Spinal cord (tissue), 10 donors: ENCODE data around the gene CDH13. TPM values are rescaled to one million over a fixed set of nuclear protein-coding genes. Genes with fewer than 3 reads are reported as not detected.
A peak's percentile ranks its signal among the peaks of the same experiment; 100 is the strongest.

ENCODE experiments used
- DNase-seq, 6 donors: peaks; one replicate each; pipeline versions ENCODE4 v3.0.0 to v3.0.0-alpha.2; 2013 to 2015; ENCODE audit warnings: low spot score in 6 of 6, low read depth in 4 of 6
- H3K27ac ChIP-seq: one replicate; pipeline ENCODE4 v1.5.1; 2013; ENCODE audit warnings: low read depth, low read length, control low read depth
- H3K27me3 ChIP-seq: one replicate; pipeline ENCODE4 v1.6.1; 2013; ENCODE audit warnings: low read length; ENCODE audit not compliant: control insufficient read depth, insufficient read depth
- H3K36me3 ChIP-seq: one replicate; pipeline ENCODE4 v1.6.1; 2013; ENCODE audit warnings: low read length; ENCODE audit not compliant: control insufficient read depth, insufficient read depth
- H3K4me1 ChIP-seq: one replicate; pipeline ENCODE4 v1.6.1; 2013; ENCODE audit warnings: low read length; ENCODE audit not compliant: control insufficient read depth, insufficient read depth
- H3K4me3 ChIP-seq: one replicate; pipeline ENCODE4 v1.5.1; 2013; ENCODE audit warnings: low read depth, low read length, control low read depth
- H3K9me3 ChIP-seq: one replicate; pipeline ENCODE4 v1.6.1; 2013; ENCODE audit warnings: low read length; ENCODE audit not compliant: control insufficient read depth, insufficient read depth
- WGBS: methylation state at CpG from one replicate; pipeline ENCODE4 v1.1.5; 2013; ENCODE audit warnings: missing lambda C conversion rate; ENCODE audit not compliant: insufficient coverage; 5-methylcytosine and 5-hydroxymethylcytosine counted together
- polyA plus RNA-seq, 2 donors: library from polyadenylated mRNA; unstranded; fragments of 120-200 nt; gene quantifications; one replicate each; pipeline ENCODE4 v1.2.1, GENCODE V29; 2013; ENCODE audit not compliant: insufficient read length in 2 of 2
- total RNA-seq, 2 donors: library from RNA; depleted of rRNA in 1 of 2; stranded (reverse); fragments of 120-200 nt in 1 of 2; fragments of >200 nt in 1 of 2; gene quantifications; one replicate each; pipeline versions ENCODE4 v1.2.3 to v1.2.4, GENCODE V29; 2013 to 2014
- donor health status: healthy.

Gene CDH13
- total and polyA plus RNA-seq, 4 donors, result 34.5 to 82.3 (median 76.4) TPM

DNA sequence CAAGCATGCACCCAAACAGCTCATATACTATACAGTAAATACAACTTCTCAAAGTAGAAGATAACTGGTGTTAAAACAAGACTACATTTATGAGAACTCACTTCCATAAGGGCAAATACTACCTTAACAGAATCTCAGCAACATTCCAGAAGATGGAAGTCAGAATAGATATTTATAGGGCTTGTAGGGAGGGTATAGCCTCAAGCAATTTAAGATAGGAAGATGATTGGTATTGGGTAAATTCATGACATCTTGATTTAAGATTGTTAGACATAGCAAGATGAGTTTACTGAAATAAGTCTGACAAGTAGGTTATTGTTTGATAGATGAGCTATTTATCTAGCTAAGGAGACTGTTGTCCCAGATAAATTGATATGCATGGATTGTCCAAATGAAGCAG lies 250.2 kb downstream of the CDH13 start:
- no peaks in the 10 kb centered on the region for H3K27me3 ChIP-seq
- H3K4me1 ChIP-seq, result no peaks in the 10 kb centered on the region
- no peak for DNase-seq
- H3K4me3 ChIP-seq, result no peak overlapping the region
- no peak overlapping the region for H3K27ac ChIP-seq
- no peaks in the 10 kb centered on the region for H3K36me3 ChIP-seq
- H3K9me3 ChIP-seq, result no peaks in the 10 kb centered on the region

DNA sequence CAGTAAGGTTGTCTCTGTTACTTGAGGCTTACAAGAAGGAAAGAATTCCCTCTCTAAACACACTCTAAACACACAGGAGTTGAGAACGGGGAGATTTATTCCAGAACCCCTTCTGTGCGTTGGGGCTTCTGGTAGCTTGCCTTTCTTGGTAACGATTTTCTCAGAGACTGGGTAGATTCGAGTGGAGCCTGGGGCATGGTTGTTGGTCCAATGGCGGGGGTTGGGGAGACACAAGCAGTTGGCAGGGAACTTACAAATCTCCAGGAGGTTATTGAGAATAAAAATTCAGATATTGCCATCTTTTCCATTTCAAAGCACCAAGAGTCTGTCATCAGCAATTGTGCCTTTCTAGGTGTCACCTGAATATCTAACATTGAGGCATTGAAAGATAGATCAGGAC lies 251.7 kb downstream of the CDH13 start:
- H3K27ac ChIP-seq, result no peak overlapping the region
- no peaks in the 10 kb centered on the region for H3K27me3 ChIP-seq
- H3K36me3 ChIP-seq, result no peaks in the 10 kb centered on the region
- DNase-seq, result no peak
- no peaks in the 10 kb centered on the region for H3K4me1 ChIP-seq
- WGBS, result 100% methylated on average over 1 of the region's 5 CpGs
- H3K9me3 ChIP-seq, result no peaks in the 10 kb centered on the region
- H3K4me3 ChIP-seq, result no peak overlapping the region

- WGBS, result no CpG with 5 or more reads among the region's 4 CpGs
- Histone ChIP-seq H3K27ac (no peak overlapping the region), H3K4me3 (no peak overlapping the region), H3K27me3 (no peaks in the 10 kb centered on the region), H3K9me3 (no peaks in the 10 kb centered on the region), H3K36me3 (no peaks in the 10 kb centered on the region), H3K4me1 (no peaks in the 10 kb centered on the region)
- DNase-seq, result peak in 1 of 6 donors; percentile 74
Observed at GRCh38 chr16:82880346-82880745, 253.6 kb downstream of the CDH13 start.

- peak in 2 of 6 donors; percentile 49 to 58 for DNase-seq
- 25% methylated on average over 3 of the region's 3 CpGs for WGBS
Observed at GRCh38 chr16:82881516-82881915, 254.7 kb downstream of the CDH13 start.

DNA sequence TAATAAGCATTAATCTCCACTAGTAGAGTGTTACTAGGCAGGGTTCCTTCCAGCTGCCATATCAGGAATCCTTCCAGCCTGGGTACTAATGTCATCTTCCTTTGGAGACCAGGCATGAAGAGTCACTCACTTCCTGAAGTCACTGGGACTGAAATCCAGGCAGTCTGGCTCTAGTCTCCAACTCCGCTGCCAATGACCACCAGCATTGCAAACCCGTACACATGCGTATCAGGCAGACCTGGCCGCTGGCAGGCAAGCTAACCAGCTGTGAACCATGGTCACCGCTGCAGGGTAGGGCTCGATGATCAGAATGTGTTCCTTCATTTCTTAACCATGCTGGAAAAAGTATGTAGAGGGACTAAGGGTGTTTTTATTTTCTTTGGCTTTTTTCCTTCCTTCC lies 255.5 kb downstream of the CDH13 start:
- Histone ChIP-seq H3K9me3 (no peaks in the 10 kb centered on the region), H3K27me3 (no peaks in the 10 kb centered on the region), H3K4me3 (no peak overlapping the region), H3K27ac (no peak overlapping the region), H3K36me3 (no peaks in the 10 kb centered on the region), H3K4me1 (no peaks in the 10 kb centered on the region)
- WGBS, result 59% methylated on average over 2 of the region's 6 CpGs
- DNase-seq, result peak in 1 of 6 donors; percentile 32

More at GRCh38 chr16:82881516-82881915, 254.7 kb downstream of the CDH13 start:
- no peaks in the 10 kb centered on the region for H3K9me3 ChIP-seq
- H3K4me1 ChIP-seq, result no peaks in the 10 kb centered on the region
- no peaks in the 10 kb centered on the region for H3K36me3 ChIP-seq
- H3K4me3 ChIP-seq, result no peak overlapping the region
- no peaks in the 10 kb centered on the region for H3K27me3 ChIP-seq
- no peak overlapping the region for H3K27ac ChIP-seq

DNA sequence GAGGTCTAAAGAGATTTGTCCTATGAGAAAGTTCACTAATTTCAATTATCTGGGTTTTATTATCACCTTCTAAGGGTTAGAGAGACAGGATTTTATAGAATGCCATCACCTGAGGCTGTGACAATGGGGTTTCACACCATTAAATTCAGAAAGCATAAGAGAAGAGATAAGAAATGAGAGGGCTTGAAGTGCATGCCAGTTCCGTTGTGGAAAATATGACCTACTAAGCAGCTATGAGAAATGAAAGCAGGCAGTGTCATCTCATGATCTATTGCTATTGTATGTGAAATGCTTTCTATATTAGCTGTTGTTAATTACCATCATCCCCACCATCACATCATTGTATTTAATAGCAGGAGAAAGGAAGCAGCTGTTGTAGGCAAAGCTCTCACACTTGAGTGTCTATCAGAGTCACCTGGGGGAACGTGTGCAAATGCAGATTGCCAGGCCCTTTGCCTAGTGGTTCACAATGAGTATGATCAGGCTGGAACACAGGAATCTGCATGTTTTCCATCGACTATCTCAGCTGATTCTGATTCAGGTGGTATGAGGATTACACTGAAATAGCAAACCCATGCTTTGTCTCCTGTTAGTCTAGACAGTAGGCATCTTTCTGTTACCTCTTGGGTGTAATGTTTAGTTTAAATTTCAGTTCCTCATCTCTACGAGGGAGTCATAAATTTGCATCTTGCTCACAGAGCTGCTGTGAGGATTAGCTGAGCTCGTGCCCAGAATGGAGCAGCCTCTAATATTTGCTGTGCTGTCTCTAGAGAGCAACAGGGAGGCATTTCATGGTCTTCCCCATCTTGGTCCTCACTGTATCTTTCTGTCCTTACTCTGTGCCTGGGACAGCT lies 256.4 kb downstream of the CDH13 start:
- peak in 1 of 6 donors; percentile 58 for DNase-seq
- H3K4me3 ChIP-seq, result no peak overlapping the region
- WGBS, result 62% methylated on average over 4 of the region's 5 CpGs
- no peak overlapping the region for H3K27ac ChIP-seq
- H3K4me1 ChIP-seq, result peaks cover 2% of the 10 kb centered on the region
- no peaks in the 10 kb centered on the region for H3K36me3 ChIP-seq
- no peaks in the 10 kb centered on the region for H3K9me3 ChIP-seq
- no peaks in the 10 kb centered on the region for H3K27me3 ChIP-seq

- Histone ChIP-seq H3K4me1 (peaks cover 4% of the 10 kb centered on the region), H3K27ac (no peak overlapping the region), H3K36me3 (no peaks in the 10 kb centered on the region), H3K9me3 (no peaks in the 10 kb centered on the region), H3K4me3 (no peak overlapping the region), H3K27me3 (no peaks in the 10 kb centered on the region)
- WGBS, result 95% methylated on average over 2 of the region's 4 CpGs
- no peak for DNase-seq
Observed at GRCh38 chr16:82884320-82884898, 257.6 kb downstream of the CDH13 start.

GRCh38 chr16:82886146-82886545 lies 259.4 kb downstream of the CDH13 start:
- WGBS, result no CpG with 5 or more reads among the region's 2 CpGs
- Histone ChIP-seq H3K9me3 (no peaks in the 10 kb centered on the region), H3K27ac (no peak overlapping the region), H3K4me3 (no peak overlapping the region), H3K4me1 (peaks cover 4% of the 10 kb centered on the region), H3K27me3 (no peaks in the 10 kb centered on the region), H3K36me3 (no peaks in the 10 kb centered on the region)
- DNase-seq, result peak in 1 of 6 donors; percentile 47

- peak in 1 of 6 donors; percentile 36 for DNase-seq
- H3K27me3 ChIP-seq, result no peaks in the 10 kb centered on the region
Observed at GRCh38 chr16:82888591-82889001, 261.8 kb downstream of the CDH13 start.

GRCh38 chr16:82891424-82891823 lies 264.7 kb downstream of the CDH13 start:
- DNase-seq, result no peak
- no CpG with 5 or more reads among the region's 3 CpGs for WGBS

More at GRCh38 chr16:82888591-82889001, 261.8 kb downstream of the CDH13 start:
- Histone ChIP-seq H3K36me3 (no peaks in the 10 kb centered on the region), H3K4me3 (no peak overlapping the region), H3K9me3 (no peaks in the 10 kb centered on the region), H3K4me1 (peaks cover 4% of the 10 kb centered on the region), H3K27ac (no peak overlapping the region)
- 17% methylated on average over 3 of the region's 4 CpGs for WGBS

More at GRCh38 chr16:82891424-82891823, 264.7 kb downstream of the CDH13 start:
- Histone ChIP-seq H3K36me3 (no peaks in the 10 kb centered on the region), H3K27ac (no peak overlapping the region), H3K9me3 (no peaks in the 10 kb centered on the region), H3K27me3 (no peaks in the 10 kb centered on the region), H3K4me3 (no peak overlapping the region), H3K4me1 (peaks cover 4% of the 10 kb centered on the region)
